ENCODE results near the gene PTPRK. TPM values are rescaled to one million over a fixed set of nuclear protein-coding genes. Genes with fewer than 3 reads are reported as not detected.

Gene PTPRK
- total and polyA plus RNA-seq, 2 of the 13 experiments (the other 11 are each of a cell fraction or from before 2014, with no cell fraction given), result 43.6 to 98.3 TPM

DNA sequence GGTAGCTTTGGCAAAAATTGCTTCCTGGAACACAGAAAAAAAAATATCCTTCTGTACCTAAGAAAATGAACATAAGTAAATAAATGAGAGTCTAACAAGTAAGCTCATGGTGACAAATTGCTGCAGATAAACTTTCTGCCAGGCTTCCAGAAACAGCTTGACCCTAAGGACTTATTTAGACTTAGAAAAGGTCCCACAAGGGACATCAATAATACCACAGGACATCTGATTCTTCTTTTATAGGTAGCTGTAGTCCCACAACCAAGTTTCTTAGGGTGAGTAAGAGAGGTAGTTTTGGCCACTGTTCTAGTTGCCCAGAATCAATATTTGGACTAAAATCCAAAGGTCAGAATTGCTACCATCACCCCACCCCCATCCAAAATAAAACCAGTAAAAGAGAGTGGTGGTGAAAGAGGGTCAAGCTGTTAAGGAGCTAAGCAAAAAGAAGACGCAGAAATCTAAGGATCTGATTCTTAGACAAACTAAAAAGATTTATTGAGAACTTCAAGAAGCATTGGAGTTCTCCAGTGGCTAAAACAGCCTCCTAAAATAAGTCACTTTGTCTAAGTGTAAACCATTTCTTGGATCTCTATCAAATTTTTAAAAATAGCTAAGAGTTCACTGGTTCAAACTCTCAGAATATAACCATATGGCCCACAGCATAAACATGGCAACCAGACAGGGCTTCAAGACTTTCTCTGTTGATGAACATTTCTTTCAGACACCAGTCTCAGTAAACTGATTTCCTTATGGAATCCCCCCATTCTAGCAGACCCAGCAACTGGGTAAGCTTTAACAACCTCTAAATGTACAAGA, 180.6 kb downstream of the PTPRK start (continued):
- no peak for TF ChIP-seq ZNF704 (CRISPR knock-in tag; IDR thresholded peaks at IDR 0.05; ENCODE audit: borderline replicate concordance)
- TF ChIP-seq ZNF687 (CRISPR knock-in tag; IDR thresholded peaks at IDR 0.05), result no peak
- TF ChIP-seq HOMEZ (CRISPR knock-in tag; IDR thresholded peaks at IDR 0.05; ENCODE audit: low read depth), result peak; percentile 82; the same call in 1 of the 2 replicates
- no peak for TF ChIP-seq ESRRA (CRISPR knock-in tag; IDR thresholded peaks at IDR 0.05; ENCODE audit: low read depth)
- TF ChIP-seq ZMYM4 (CRISPR knock-in tag; IDR thresholded peaks at IDR 0.05), result peak; percentile 70
- TF ChIP-seq RAD21 (CRISPR knock-in tag; IDR thresholded peaks at IDR 0.05), result 0 out of 2 replicates have a peak, but pooled peaks have one; percentile 11
- TF ChIP-seq SMYD3 (CRISPR knock-in tag; IDR thresholded peaks at IDR 0.05), result no peak
- peak; percentile 13; the same call in 1 of the 2 replicates for TF ChIP-seq CREM (IDR thresholded peaks at IDR 0.05)
- TF ChIP-seq CREM (CRISPR knock-in tag; IDR thresholded peaks at IDR 0.05), result no peak
- TF ChIP-seq, protein P1, sequence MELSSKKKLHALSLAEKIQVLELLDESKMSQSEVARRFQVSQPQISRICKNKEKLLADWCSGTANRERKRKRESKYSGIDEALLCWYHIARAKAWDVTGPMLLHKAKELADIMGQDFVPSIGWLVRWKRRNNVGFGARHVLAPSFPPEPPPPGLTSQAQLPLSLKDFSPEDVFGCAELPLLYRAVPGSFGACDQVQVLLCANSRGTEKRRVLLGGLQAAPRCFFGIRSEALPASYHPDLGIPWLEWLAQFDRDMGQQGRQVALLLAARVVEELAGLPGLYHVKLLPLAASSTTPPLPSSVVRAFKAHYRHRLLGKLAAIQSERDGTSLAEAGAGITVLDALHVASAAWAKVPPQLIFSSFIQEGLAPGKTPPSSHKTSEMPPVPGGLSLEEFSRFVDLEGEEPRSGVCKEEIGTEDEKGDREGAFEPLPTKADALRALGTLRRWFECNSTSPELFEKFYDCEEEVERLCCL (CRISPR knock-in tag; IDR thresholded peaks at IDR 0.05; ENCODE audit: borderline replicate concordance), result no peak
- TF ChIP-seq SRSF9 (IDR thresholded peaks at IDR 0.05; ENCODE audit: borderline replicate concordance, insufficient read depth, low read depth, low read length, poor library complexity, severe bottlenecking), result no peak
- TF ChIP-seq HOXA9 (CRISPR knock-in tag; IDR thresholded peaks at IDR 0.05; ENCODE audit: borderline replicate concordance), result no peak
- no peak for TF ChIP-seq ZNF790 (CRISPR knock-in tag; IDR thresholded peaks at IDR 0.05; ENCODE audit: borderline replicate concordance)
- TF ChIP-seq ZNF567 (CRISPR knock-in tag; IDR thresholded peaks at IDR 0.05; ENCODE audit: borderline replicate concordance), result no peak
- TF ChIP-seq ZNF225 (CRISPR knock-in tag; IDR thresholded peaks at IDR 0.05), result no peak
- TF ChIP-seq NR2F2 (IDR thresholded peaks at IDR 0.05; ENCODE audit: borderline replicate concordance, low read depth), result no peak
- no peak for TF ChIP-seq NFIB (CRISPR knock-in tag; IDR thresholded peaks at IDR 0.05; ENCODE audit: borderline replicate concordance)
- TF ChIP-seq U2AF2 (IDR thresholded peaks at IDR 0.05; ENCODE audit: low read depth, low read length), result no peak
- TF ChIP-seq, protein P2, sequence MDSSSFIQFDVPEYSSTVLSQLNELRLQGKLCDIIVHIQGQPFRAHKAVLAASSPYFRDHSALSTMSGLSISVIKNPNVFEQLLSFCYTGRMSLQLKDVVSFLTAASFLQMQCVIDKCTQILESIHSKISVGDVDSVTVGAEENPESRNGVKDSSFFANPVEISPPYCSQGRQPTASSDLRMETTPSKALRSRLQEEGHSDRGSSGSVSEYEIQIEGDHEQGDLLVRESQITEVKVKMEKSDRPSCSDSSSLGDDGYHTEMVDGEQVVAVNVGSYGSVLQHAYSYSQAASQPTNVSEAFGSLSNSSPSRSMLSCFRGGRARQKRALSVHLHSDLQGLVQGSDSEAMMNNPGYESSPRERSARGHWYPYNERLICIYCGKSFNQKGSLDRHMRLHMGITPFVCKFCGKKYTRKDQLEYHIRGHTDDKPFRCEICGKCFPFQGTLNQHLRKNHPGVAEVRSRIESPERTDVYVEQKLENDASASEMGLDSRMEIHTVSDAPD (CRISPR knock-in tag; IDR thresholded peaks at IDR 0.05), result 0 out of 2 replicates have a peak, but pooled peaks have one; percentile 25

Data from HepG2 (cell line).